Stimulated activated CD8-positive, alpha-beta memory T cell treated with anti-CD3 and anti-CD28 coated beads, Interleukin-15, amount 100 ng/mL, for 48 hours (primary cell): ENCODE results near the gene SMCHD1.
"Not testable (repeated sequence)": the region's sequence is repeated elsewhere in the genome, so short reads cannot be mapped to it uniquely, and the experiment has no call there.

Source experiments
- DNase-seq, 2 donors: peaks; one replicate each; pipeline ENCODE4 v3.0.0-alpha.2; 2020; ENCODE audit warnings: low read depth in 2 of 2

SMCHD1 gene

GRCh38 chr18:2657788-2658458 lies 2.4 kb downstream of the SMCHD1 start:
- no peak for DNase-seq

GRCh38 chr18:2660849-2661248 lies 5.3 kb downstream of the SMCHD1 start:
- not testable (repeated sequence) for DNase-seq

DNA sequence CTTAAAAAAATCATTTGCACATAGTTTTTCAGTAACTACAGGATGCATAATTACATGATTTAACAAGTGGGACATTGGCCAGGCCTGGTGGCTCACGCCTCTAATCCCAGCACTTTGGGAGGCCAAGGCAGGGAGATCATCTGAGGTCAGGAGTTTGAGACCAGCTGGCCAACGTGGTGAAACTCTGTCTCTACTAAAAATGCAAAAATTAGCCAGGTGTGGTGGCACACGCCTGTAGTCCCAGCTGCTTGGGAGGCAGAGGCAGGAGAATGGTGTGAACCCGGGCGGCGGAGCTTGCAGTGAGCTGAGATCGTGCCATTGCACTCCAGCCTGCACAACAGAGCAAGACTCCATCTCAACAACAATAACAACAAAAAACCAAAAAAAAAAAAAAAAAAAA lies 6.8 kb downstream of the SMCHD1 start:
- DNase-seq: not testable (repeated sequence)

DNA sequence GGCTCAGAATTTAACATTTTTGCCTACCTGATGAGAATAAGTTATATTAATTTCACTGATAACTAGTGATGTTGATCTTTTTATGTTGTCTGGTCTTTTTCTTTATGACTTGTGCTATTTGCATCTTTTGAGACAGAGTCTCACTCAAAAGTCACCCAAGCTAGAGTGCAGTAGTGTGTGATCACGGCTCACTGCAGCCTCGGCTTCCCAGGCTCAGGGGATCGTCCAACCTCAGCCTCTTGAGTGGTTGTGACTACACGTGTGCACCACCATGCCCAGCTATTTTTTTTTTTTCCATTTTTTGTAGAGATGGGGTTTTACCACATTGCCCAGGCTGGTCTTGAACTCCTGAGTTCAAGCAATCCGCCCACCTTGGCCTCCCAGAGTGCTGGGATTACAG lies 7.5 kb downstream of the SMCHD1 start:
- no peak for DNase-seq

- DNase-seq: no peak
These were observed 16.9 kb downstream of the SMCHD1 start for GRCh38 chr18:2672410-2672809.

DNA sequence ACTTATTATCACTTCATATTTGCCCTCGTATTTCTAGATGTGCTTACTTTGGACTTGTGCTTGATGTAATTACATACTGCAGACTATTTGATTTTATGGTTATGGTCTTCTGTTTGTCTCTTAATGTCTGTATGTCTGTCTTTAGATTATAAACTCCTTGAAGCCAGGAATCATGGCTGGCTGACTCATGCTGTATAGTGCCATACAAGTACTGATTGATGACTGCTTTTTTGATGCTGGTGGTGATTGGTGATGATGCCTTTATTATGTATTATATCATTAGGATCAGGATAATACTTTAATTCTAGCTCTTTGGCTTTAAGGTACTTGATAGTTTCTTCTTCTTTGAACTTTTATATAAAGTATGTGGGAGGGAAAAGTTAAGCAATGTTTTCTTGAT lies 17.3 kb downstream of the SMCHD1 start:
- no peak for DNase-seq

GRCh38 chr18:2678933-2679332 lies 23.4 kb downstream of the SMCHD1 start:
- DNase-seq: not testable (repeated sequence)

DNA sequence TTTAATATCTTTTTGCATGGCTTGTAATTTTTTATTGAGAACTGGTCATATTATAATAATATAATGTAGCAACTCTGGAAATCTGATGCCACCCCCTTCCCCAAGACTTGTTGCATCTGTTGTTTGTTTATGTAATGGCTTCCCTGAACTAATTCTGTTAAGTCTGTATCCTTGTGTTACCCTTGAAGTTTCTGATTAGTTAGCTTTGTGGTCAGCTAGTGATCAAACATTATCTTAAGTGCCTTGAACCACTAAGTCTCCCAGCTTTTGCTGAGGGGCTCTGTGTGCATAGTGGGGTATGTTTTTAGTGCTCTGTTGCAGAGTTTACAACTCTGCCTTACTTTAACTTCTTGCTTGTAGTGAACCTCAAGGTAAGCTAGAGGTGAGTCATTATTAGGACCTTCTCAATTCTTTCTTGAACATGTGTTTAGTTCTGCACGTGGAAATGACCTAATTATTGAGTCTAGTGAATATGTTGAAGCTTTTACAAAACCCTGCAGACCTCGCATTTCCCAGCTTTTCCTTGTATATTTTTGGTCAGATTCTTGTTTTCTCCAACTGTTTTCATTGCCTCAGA lies 24.8 kb downstream of the SMCHD1 start:
- DNase-seq: no peak

- no peak for DNase-seq
These were observed 26.6 kb downstream of the SMCHD1 start for GRCh38 chr18:2681993-2682603.

- no peak for DNase-seq
These were observed 27.5 kb downstream of the SMCHD1 start for GRCh38 chr18:2683055-2683454.

GRCh38 chr18:2686349-2686968 lies 30.9 kb downstream of the SMCHD1 start:
- no peak for DNase-seq

DNA sequence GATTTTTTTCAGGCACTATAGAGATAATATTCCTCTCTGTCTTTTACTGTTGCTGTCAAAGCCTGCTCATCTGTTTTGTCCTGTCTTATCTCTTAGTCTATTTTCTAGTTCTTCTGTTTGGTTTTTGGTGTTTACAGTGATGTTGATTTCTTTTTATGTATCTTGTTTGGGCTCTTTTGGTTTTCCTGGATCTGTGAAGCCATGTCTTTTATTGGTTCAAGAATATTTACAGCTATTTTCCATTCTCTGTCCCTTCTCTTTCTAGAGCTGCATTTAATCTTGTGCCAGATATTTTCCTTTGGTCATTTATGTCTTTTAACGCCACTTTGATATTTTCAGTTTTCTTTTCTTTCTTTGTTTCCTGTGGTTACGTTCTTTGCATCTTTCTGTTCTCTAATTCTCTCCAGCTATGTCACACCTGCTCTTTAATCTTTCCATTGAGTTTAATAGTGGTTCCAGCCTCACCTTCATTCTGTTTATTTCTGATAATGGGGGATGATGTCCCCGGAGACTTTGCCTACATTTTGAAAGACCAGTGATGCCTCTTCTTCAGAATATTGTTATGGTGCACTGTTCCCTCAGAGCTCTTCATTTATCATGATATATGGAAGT lies 32.0 kb downstream of the SMCHD1 start:
- no peak for DNase-seq

DNA sequence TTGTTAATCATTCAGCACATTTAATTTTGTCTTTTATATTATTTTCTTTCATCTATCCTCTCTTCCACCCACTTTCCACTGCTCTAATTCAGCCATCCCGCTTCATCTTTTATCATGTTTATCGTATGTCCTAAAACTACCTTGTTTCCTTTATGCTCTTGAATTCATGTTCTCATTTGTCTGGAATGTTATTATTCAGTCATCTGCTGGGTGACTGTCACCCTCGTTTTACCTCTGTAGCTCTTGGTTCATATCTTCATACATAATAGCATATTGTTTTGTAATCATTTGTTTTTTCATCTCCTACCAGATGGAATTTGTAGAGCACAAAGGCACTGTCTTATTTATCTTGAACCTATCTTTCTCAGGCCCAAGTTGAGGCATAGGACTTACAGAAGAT lies 37.0 kb downstream of the SMCHD1 start:
- DNase-seq: no peak

GRCh38 chr18:2697184-2697583 lies 41.7 kb downstream of the SMCHD1 start:
- no peak for DNase-seq

DNA sequence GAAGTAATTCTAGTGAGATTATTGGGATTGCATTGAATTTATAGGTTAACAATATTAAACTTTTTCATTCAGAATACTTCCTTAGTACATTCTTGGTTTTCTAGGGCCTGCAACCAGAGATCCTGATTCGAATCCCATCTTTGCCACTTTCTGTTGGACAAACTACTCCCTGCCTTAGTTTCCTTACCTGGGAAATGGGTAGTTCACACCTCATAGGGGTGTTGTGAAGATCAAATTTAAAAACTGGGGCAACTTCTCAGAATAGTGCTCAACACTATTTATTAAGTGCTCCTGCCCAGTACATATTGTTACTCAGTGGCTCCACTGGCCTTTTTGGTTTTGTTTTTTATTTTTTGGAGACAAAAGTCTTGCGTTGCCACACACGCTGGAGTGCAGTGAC lies 43.5 kb downstream of the SMCHD1 start:
- DNase-seq: no peak

DNA sequence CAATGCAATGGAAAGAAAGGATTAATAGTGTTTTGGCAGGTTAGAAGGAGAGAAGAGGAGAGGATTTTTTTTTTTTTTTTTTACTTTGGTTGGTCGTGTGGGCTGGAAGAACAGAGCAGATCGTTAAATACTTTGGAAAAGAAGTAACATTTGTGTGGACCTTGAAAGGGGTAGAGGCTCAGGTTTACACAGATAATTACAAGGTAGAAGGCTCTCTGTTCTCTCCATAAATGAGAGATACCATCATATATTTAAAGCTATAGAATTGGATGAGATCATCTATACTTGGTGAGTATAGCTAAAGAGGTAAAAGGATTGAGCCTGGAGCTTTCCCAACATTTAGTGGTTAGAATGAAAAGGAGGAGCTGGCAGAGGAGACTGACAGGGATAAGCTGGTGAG lies 49.0 kb downstream of the SMCHD1 start:
- DNase-seq: no peak

DNA sequence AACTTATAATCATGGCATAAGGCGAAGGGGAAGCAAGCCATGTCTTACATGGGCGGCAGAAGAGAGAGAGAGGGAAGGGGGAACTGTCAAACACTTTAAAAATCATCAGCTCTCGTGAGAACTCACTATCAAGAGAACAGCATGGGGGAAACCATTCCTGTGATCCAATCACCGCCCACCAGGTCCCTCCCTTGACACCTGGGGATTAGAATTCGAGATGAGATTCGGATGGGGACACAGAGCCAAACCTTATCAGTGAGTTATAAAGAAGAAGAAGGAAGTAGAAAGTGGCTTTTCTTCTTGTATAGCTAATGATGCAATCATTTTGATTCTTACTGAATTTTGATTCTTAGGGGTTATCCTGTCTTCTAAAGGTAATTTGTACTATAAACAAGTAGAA lies 51.4 kb downstream of the SMCHD1 start:
- DNase-seq: no peak

DNA sequence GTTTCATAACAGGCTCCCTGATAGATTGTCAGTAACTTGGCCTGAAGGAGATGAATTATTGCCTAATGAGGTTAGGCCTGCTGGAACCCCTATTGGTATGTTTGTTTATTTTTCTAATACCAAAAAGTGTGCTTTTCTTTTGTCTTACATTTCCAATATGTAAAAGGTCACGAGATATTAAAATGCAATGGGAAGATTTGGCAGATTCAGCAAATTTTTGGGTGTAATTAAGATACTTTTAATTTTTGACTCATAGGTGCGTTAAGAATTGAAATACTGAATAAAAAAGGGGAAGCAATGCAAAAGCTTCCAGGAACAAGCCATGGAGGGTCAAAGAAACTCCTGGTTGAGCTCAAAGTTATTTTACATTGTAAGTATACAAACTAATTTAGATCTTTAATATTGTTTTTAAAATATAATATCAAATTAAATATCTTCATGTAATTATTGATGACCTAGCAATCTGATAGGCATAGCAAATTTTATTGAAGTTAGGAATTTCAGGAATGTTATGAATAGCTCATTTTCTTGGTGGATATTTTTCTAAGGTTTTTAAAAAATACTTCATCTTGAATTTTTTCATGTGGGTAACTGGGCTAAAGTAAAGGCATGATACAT lies 52.1 kb downstream of the SMCHD1 start:
- no peak for DNase-seq

DNA sequence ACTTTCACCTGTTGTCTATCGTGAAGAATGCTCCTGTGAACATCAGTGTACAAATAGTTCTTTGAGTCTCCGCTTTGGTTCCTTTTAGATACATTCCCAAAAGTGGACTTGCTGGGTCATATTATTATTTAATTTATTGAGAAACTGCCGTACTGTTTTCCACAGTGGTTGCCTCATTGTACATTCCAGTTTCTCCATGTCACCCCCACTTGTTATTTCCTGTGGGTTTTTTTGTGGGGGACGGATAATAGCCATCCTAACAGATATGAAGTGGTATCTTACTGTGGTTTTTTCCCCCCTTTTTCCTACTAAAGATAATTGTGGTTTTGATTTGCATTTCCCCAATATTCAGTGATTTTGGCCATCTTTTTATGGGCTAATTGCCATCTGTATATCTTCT lies 53.8 kb downstream of the SMCHD1 start:
- DNase-seq: no peak

- DNase-seq: no peak
These were observed 58.6 kb downstream of the SMCHD1 start for GRCh38 chr18:2714140-2714539.

- no peak for DNase-seq
These were observed 60.5 kb downstream of the SMCHD1 start for GRCh38 chr18:2715990-2716389.
